ENCODE results near the gene B4GALT1. TPM values are rescaled to one million over a fixed set of nuclear protein-coding genes. Genes with fewer than 3 reads are reported as not detected.
A peak's percentile ranks its signal among the peaks of the same experiment; 100 is the strongest.

The B4GALT1 gene
- total and polyA plus RNA-seq, 12 donors: 14.8 to 117 (median 42.6) TPM

GRCh38 chr9:33065157-33066076, 101.7 kb downstream of the B4GALT1 start:
- WGBS, 2 donors: 88 to 91% methylated on average over 5 of the region's 5 CpGs
- H3K36me3 ChIP-seq: peaks cover 0 to 100% (median 52%) of the 10 kb centered on the region in 9 donors
- H3K9me3 ChIP-seq: no peaks in the 10 kb centered on the region
- peak in 1 of 8 donors; percentile 30 for ATAC-seq
- no peaks in the 10 kb centered on the region for H3K27me3 ChIP-seq
- no peak for DNase-seq
- H3K27ac ChIP-seq: peak overlapping the region in 1 of 10 donors; percentile 32
- no peak overlapping the region for H3K4me3 ChIP-seq
- H3K4me1 ChIP-seq: peaks cover 0 to 14% (median 0%) of the 10 kb centered on the region in 9 donors
- intact Hi-C loops (cut with DNase I): no loop called here
- no peak for TF ChIP-seq CTCF (IDR thresholded peaks at IDR 0.05)

Other genes with a start within 250 kb of the B4GALT1 start
- gene APTX, start 165.7 kb downstream of the B4GALT1 start, total RNA-seq: 10 to 100 TPM; 13.6 to 26.5 (median 15.6) TPM
- gene APTX, start 165.7 kb downstream of the B4GALT1 start, polyA plus RNA-seq: 10 to 100 TPM; 21.4 to 24.7 TPM
- gene DNAJA1, start 142.1 kb downstream of the B4GALT1 start, total RNA-seq: 10 to 100 TPM; 46.7 to 90.4 (median 54.7) TPM
- gene DNAJA1, start 142.1 kb downstream of the B4GALT1 start, polyA plus RNA-seq: 10 to 100 TPM; 27.3 to 80.6 TPM
- 10 to 100 TPM; 14.9 to 18.5 (median 17.3) TPM for gene SMU1, start 90.7 kb downstream of the B4GALT1 start, total RNA-seq
- 1 to 10 TPM; 5.8 to 8.5 TPM for gene SMU1, start 90.7 kb downstream of the B4GALT1 start, polyA plus RNA-seq
- not detected for gene SPINK4, start 72.8 kb upstream of the B4GALT1 start, total RNA-seq
- gene SPINK4, start 72.8 kb upstream of the B4GALT1 start, polyA plus RNA-seq: not detected
- 100 to 1,000 TPM in 8 of 10 donors, 10 to 100 TPM in 2; 95.3 to 159 (median 132) TPM for gene BAG1, start 97.4 kb upstream of the B4GALT1 start, total RNA-seq
- gene BAG1, start 97.4 kb upstream of the B4GALT1 start, polyA plus RNA-seq: 100 to 1,000 TPM in 1 of 2 donors, 10 to 100 TPM in 1; 71.9 to 148 TPM
- gene CHMP5, start 97.7 kb upstream of the B4GALT1 start, total RNA-seq: 10 to 100 TPM; 41.4 to 57.2 (median 53.5) TPM
- 10 to 100 TPM; 24.1 to 55.6 TPM for gene CHMP5, start 97.7 kb upstream of the B4GALT1 start, polyA plus RNA-seq
- 10 to 100 TPM; 27.9 to 44.1 (median 34.5) TPM for gene NFX1, start 123.2 kb upstream of the B4GALT1 start, total RNA-seq
- 10 to 100 TPM; 14.5 to 15.1 TPM for gene NFX1, start 123.2 kb upstream of the B4GALT1 start, polyA plus RNA-seq
- 100 to 1,000 TPM in 9 of 10 donors, 10 to 100 TPM in 1; 80.2 to 250 (median 133) TPM for gene AQP7, start 235.2 kb upstream of the B4GALT1 start, total RNA-seq
- 100 to 1,000 TPM in 1 of 2 donors, 10 to 100 TPM in 1; 28.2 to 255 TPM for gene AQP7, start 235.2 kb upstream of the B4GALT1 start, polyA plus RNA-seq

Data from heart right ventricle (tissue), 16 donors.